Urothelium cell line (cell line): ENCODE results near the gene CDK6.
"Not testable (repeated sequence)": the region's sequence is repeated elsewhere in the genome, so short reads cannot be mapped to it uniquely, and the experiment has no call there.

ENCODE experiments used
- DNase-seq: peaks from one replicate; pipeline ENCODE4 v3.0.0; 2011; ENCODE audit warnings: low spot score, mixed read lengths
- FAIRE-seq: peaks from 2 replicates; lab custom pipeline; 2011; peaks lifted over from hg19 to GRCh38; lab: Jason Lieb, UNC

Gene CDK6

GRCh38 chr7:92744180-92744579 is 92.2 kb downstream of the CDK6 start:
- DNase-seq, FAIRE-seq: not testable (repeated sequence)

- FAIRE-seq, result no peak
These were observed 94.2 kb downstream of the CDK6 start for GRCh38 chr7:92742186-92742585.

GRCh38 chr7:92740700-92741126 is 95.7 kb downstream of the CDK6 start:
- FAIRE-seq, result peak; percentile 53
- DNase-seq, result peak; percentile 77

More at GRCh38 chr7:92742186-92742585, 94.2 kb downstream of the CDK6 start:
- no peak for DNase-seq

- peak; percentile 81 for FAIRE-seq
- DNase-seq, result no peak
These were observed 96.2 kb downstream of the CDK6 start for GRCh38 chr7:92740134-92740533.

GRCh38 chr7:92739091-92739490 is 97.3 kb downstream of the CDK6 start:
- FAIRE-seq (no peak), DNase-seq (no peak)

- DNase-seq, result no peak
- no peak for FAIRE-seq
These were observed 98.7 kb downstream of the CDK6 start for GRCh38 chr7:92737706-92738105.

- DNase-seq (no peak), FAIRE-seq (no peak)
These were observed 99.5 kb downstream of the CDK6 start for GRCh38 chr7:92736870-92737269.

GRCh38 chr7:92735707-92736106 is 100.7 kb downstream of the CDK6 start:
- DNase-seq (no peak), FAIRE-seq (no peak)

GRCh38 chr7:92732316-92733036 is 103.9 kb downstream of the CDK6 start:
- DNase-seq, result no peak
- FAIRE-seq, result peak; percentile 17

- no peak for DNase-seq
- peak; percentile 73 for FAIRE-seq
These were observed 104.9 kb downstream of the CDK6 start for GRCh38 chr7:92731335-92732063.

- DNase-seq (no peak), FAIRE-seq (no peak)
These were observed 105.6 kb downstream of the CDK6 start for GRCh38 chr7:92730808-92731207.

GRCh38 chr7:92729751-92730150 is 106.6 kb downstream of the CDK6 start:
- FAIRE-seq (no peak), DNase-seq (no peak)

GRCh38 chr7:92729172-92729571 is 107.2 kb downstream of the CDK6 start:
- DNase-seq (no peak), FAIRE-seq (no peak)

GRCh38 chr7:92727755-92728154 is 108.6 kb downstream of the CDK6 start:
- no peak for FAIRE-seq
- DNase-seq, result no peak

- no peak for FAIRE-seq
These were observed 111.0 kb downstream of the CDK6 start for GRCh38 chr7:92725161-92725925.

GRCh38 chr7:92723943-92724342 is 112.4 kb downstream of the CDK6 start:
- DNase-seq (no peak), FAIRE-seq (no peak)

More at GRCh38 chr7:92725161-92725925, 111.0 kb downstream of the CDK6 start:
- no peak for DNase-seq

GRCh38 chr7:92723205-92723604 is 113.2 kb downstream of the CDK6 start:
- no peak for DNase-seq
- no peak for FAIRE-seq

- FAIRE-seq (no peak), DNase-seq (no peak)
These were observed 113.8 kb downstream of the CDK6 start for GRCh38 chr7:92722541-92722940.

GRCh38 chr7:92720604-92721350 is 115.6 kb downstream of the CDK6 start:
- FAIRE-seq, result no peak
- DNase-seq, result no peak

- FAIRE-seq (peak; percentile 62), DNase-seq (peak; percentile 56)
These were observed 118.2 kb downstream of the CDK6 start for GRCh38 chr7:92717993-92718716.
